ENCODE measurements around the gene PI4K2A.

- TF ChIP-seq EZH2 (IDR thresholded peaks at IDR 0.05; ENCODE audit: borderline replicate concordance, low read length): no peak
- TF ChIP-seq CTCF (IDR thresholded peaks at IDR 0.05; ENCODE audit: low read length): peak; percentile 49
Measured at GRCh38 chr10:97708976-97709946, 68.8 kb downstream of the PI4K2A start.
